ENCODE measurements around the gene COL2A1. TPM values are rescaled to one million over a fixed set of nuclear protein-coding genes. Genes with fewer than 3 reads are reported as not detected.

The COL2A1 gene
- total and polyA plus RNA-seq, 4 donors: 321 TPM; not detected in 3

GRCh38 chr12:48044396-48044795, 40.1 kb upstream of the COL2A1 start:
- H3K36me3 ChIP-seq (ENCODE audit: control insufficient read depth in 4 of 4, insufficient read depth in 3 of 4, low read depth in 1 of 4, low read length in 3 of 4): peaks cover 5 to 45% (median 34%) of the 10 kb centered on the region in 4 donors

More at GRCh38 chr12:48044396-48044795, 40.1 kb upstream of the COL2A1 start:
- DNase-seq (ENCODE audit: low spot score): no peak
- H3K4me3 ChIP-seq (ENCODE audit: low read depth in 1 of 3, low read length in 3 of 3): no peak overlapping the region
- H3K9ac ChIP-seq (ENCODE audit: low read depth in 1 of 2, low read length in 2 of 2): no peak overlapping the region
- no peaks in the 10 kb centered on the region for H3K4me1 ChIP-seq (ENCODE audit: control insufficient read depth in 4 of 4, insufficient read depth in 4 of 4, low read length in 3 of 4)
- no peak for TF ChIP-seq EGR1 (IDR thresholded peaks at IDR 0.05; ENCODE audit: low read depth in 2 of 2)
- TF ChIP-seq FOXA2 (IDR thresholded peaks at IDR 0.05): no peak
- no peak for TF ChIP-seq FOXA1 (IDR thresholded peaks at IDR 0.05)
- no peak for TF ChIP-seq HNF4A (conservative IDR thresholded peaks at IDR 0.05)
- no peak for TF ChIP-seq CTCF (IDR thresholded peaks at IDR 0.05; ENCODE audit: low read depth, low read length, missing input control)
- TF ChIP-seq ZBTB33 (IDR thresholded peaks at IDR 0.05): no peak
- no peak for TF ChIP-seq JUND (IDR thresholded peaks at IDR 0.05)
- no peak for TF ChIP-seq GABPA (IDR thresholded peaks at IDR 0.05 in 1 of 2, conservative IDR thresholded peaks at IDR 0.05 in 1 of 2)
- no peak for TF ChIP-seq ATF3 (IDR thresholded peaks at IDR 0.05)
- no peak for TF ChIP-seq SP1 (IDR thresholded peaks at IDR 0.05)
- TF ChIP-seq HNF4G (IDR thresholded peaks at IDR 0.05): no peak
- TF ChIP-seq MAX (IDR thresholded peaks at IDR 0.05): no peak
- TF ChIP-seq TAF1 (conservative IDR thresholded peaks at IDR 0.05): no peak
- no peak for TF ChIP-seq YY1 (IDR thresholded peaks at IDR 0.05)
- no peak for TF ChIP-seq REST (IDR thresholded peaks at IDR 0.05)
- TF ChIP-seq RXRA (IDR thresholded peaks at IDR 0.05): no peak
- TF ChIP-seq RAD21 (IDR thresholded peaks at IDR 0.05): no peak
- no peak for TF ChIP-seq NR2F2 (IDR thresholded peaks at IDR 0.05)
- H3K27me3 ChIP-seq (ENCODE audit: control insufficient read depth in 4 of 4, insufficient read depth in 4 of 4, low read length in 3 of 4): no peaks in the 10 kb centered on the region
- no peak overlapping the region for H3K27ac ChIP-seq (ENCODE audit: low read depth in 1 of 2, low read length in 2 of 2)
- no peaks in the 10 kb centered on the region for H3K9me3 ChIP-seq (ENCODE audit: control insufficient read depth in 4 of 4, low read length in 3 of 4)
- WGBS: 96% methylated on average over 7 of the region's 7 CpGs

Data from liver (tissue), 9 donors.